ENCODE data around the gene GMEB1. TPM values are rescaled to one million over a fixed set of nuclear protein-coding genes. Genes with fewer than 3 reads are reported as not detected.

Gene GMEB1
- total RNA-seq, 1 donor from 2014 or later, result 12.6 TPM

GRCh38 chr1:28737307-28738132 is 68.9 kb downstream of the GMEB1 start:
- TF ChIP-seq CTCF (IDR thresholded peaks at IDR 0.05; ENCODE audit: insufficient read depth, low read depth, low read length), result no peak
- no peak for TF ChIP-seq EZH2 (IDR thresholded peaks at IDR 0.05; ENCODE audit: insufficient read depth, low read length)
- Histone ChIP-seq H3K9ac (ENCODE audit: low read length) (peak overlapping the region; percentile 99), H3K27me3 (ENCODE audit: insufficient read depth, low read length) (no peaks in the 10 kb centered on the region), H2AFZ (ENCODE audit: low read depth, low read length) (peak overlapping the region; percentile 62), H3K27ac (ENCODE audit: low read depth, low read length) (peak overlapping the region; percentile 89), H3K9me3 (ENCODE audit: insufficient read depth, low read depth, low read length) (no peaks in the 10 kb centered on the region), H3K4me3 (ENCODE audit: insufficient read depth, low read depth, low read length) (peak overlapping the region; percentile 94), H4K20me1 (ENCODE audit: insufficient read depth, low read length) (peaks cover 51% of the 10 kb centered on the region), H3K4me1 (ENCODE audit: insufficient read depth, low read length) (peaks cover 24% of the 10 kb centered on the region), H3K79me2 (ENCODE audit: insufficient read depth, low read length) (peaks cover 58% of the 10 kb centered on the region), H3K36me3 (ENCODE audit: insufficient read depth, low read length) (peaks cover 25% of the 10 kb centered on the region), H3K4me2 (ENCODE audit: low read length) (peak overlapping the region; percentile 94)
- FAIRE-seq (no peak), DNase-seq (ENCODE audit: low read depth) (peak; percentile 41)
- peak overlapping the region; percentile 92 for H3K27ac Mint-ChIP-seq (ENCODE audit: unreplicated experiment)
- no peaks in the 10 kb centered on the region for H3K9me3 Mint-ChIP-seq (ENCODE audit: unreplicated experiment)
- peaks cover 16% of the 10 kb centered on the region for H3K4me1 Mint-ChIP-seq (ENCODE audit: low read depth, unreplicated experiment)
- H3K4me3 Mint-ChIP-seq (ENCODE audit: unreplicated experiment), result peak overlapping the region; percentile 95
- no peaks in the 10 kb centered on the region for H3K27me3 Mint-ChIP-seq (ENCODE audit: low read depth, unreplicated experiment)
- H3K36me3 Mint-ChIP-seq (ENCODE audit: low read depth, unreplicated experiment), result peaks cover 16% of the 10 kb centered on the region

GRCh38 chr1:28740118-28740517 is 71.5 kb downstream of the GMEB1 start:
- Histone ChIP-seq H3K27me3 (ENCODE audit: insufficient read depth, low read length) (no peaks in the 10 kb centered on the region), H3K9me3 (ENCODE audit: insufficient read depth, low read depth, low read length) (no peaks in the 10 kb centered on the region), H2AFZ (ENCODE audit: low read depth, low read length) (no peak overlapping the region), H3K36me3 (ENCODE audit: insufficient read depth, low read length) (peaks cover 49% of the 10 kb centered on the region), H4K20me1 (ENCODE audit: insufficient read depth, low read length) (peaks cover 77% of the 10 kb centered on the region), H3K4me3 (ENCODE audit: insufficient read depth, low read depth, low read length) (no peak overlapping the region), H3K27ac (ENCODE audit: low read depth, low read length) (no peak overlapping the region), H3K4me1 (ENCODE audit: insufficient read depth, low read length) (peaks cover 24% of the 10 kb centered on the region), H3K4me2 (ENCODE audit: low read length) (peak overlapping the region; percentile 94), H3K79me2 (ENCODE audit: insufficient read depth, low read length) (peaks cover 84% of the 10 kb centered on the region), H3K9ac (ENCODE audit: low read length) (peak overlapping the region; percentile 30)
- FAIRE-seq, result no peak
- Mint-ChIP-seq H3K27me3 (ENCODE audit: low read depth, unreplicated experiment) (no peaks in the 10 kb centered on the region), H3K27ac (ENCODE audit: unreplicated experiment) (no peak overlapping the region), H3K4me3 (ENCODE audit: unreplicated experiment) (peak overlapping the region; percentile 95), H3K9me3 (ENCODE audit: unreplicated experiment) (no peaks in the 10 kb centered on the region), H3K4me1 (ENCODE audit: low read depth, unreplicated experiment) (peaks cover 25% of the 10 kb centered on the region), H3K36me3 (ENCODE audit: low read depth, unreplicated experiment) (peaks cover 27% of the 10 kb centered on the region)
- no peak for TF ChIP-seq EZH2 (IDR thresholded peaks at IDR 0.05; ENCODE audit: insufficient read depth, low read length)
- TF ChIP-seq CTCF (IDR thresholded peaks at IDR 0.05; ENCODE audit: insufficient read depth, low read depth, low read length), result no peak
- DNase-seq (ENCODE audit: low read depth), result no peak

GRCh38 chr1:28744184-28744583 is 75.6 kb downstream of the GMEB1 start:
- no peak for TF ChIP-seq EZH2 (IDR thresholded peaks at IDR 0.05; ENCODE audit: insufficient read depth, low read length)
- no peak for TF ChIP-seq CTCF (IDR thresholded peaks at IDR 0.05; ENCODE audit: insufficient read depth, low read depth, low read length)
- Histone ChIP-seq H2AFZ (ENCODE audit: low read depth, low read length) (no peak overlapping the region), H4K20me1 (ENCODE audit: insufficient read depth, low read length) (peaks cover 95% of the 10 kb centered on the region), H3K4me1 (ENCODE audit: insufficient read depth, low read length) (peaks cover 6% of the 10 kb centered on the region), H3K27me3 (ENCODE audit: insufficient read depth, low read length) (no peaks in the 10 kb centered on the region), H3K9me3 (ENCODE audit: insufficient read depth, low read depth, low read length) (no peaks in the 10 kb centered on the region), H3K4me2 (ENCODE audit: low read length) (peak overlapping the region; percentile 31), H3K4me3 (ENCODE audit: insufficient read depth, low read depth, low read length) (no peak overlapping the region), H3K79me2 (ENCODE audit: insufficient read depth, low read length) (peaks cover 100% of the 10 kb centered on the region), H3K9ac (ENCODE audit: low read length) (no peak overlapping the region), H3K27ac (ENCODE audit: low read depth, low read length) (no peak overlapping the region), H3K36me3 (ENCODE audit: insufficient read depth, low read length) (peaks cover 42% of the 10 kb centered on the region)
- H3K36me3 Mint-ChIP-seq (ENCODE audit: low read depth, unreplicated experiment), result peaks cover 28% of the 10 kb centered on the region
- no peaks in the 10 kb centered on the region for H3K9me3 Mint-ChIP-seq (ENCODE audit: unreplicated experiment)
- DNase-seq (ENCODE audit: low read depth) (no peak), FAIRE-seq (no peak)
- peak overlapping the region; percentile 41 for H3K4me3 Mint-ChIP-seq (ENCODE audit: unreplicated experiment)
- H3K4me1 Mint-ChIP-seq (ENCODE audit: low read depth, unreplicated experiment), result peaks cover 23% of the 10 kb centered on the region
- H3K27me3 Mint-ChIP-seq (ENCODE audit: low read depth, unreplicated experiment), result no peaks in the 10 kb centered on the region
- H3K27ac Mint-ChIP-seq (ENCODE audit: unreplicated experiment), result no peak overlapping the region
